ENCODE data around the gene AXIN1.

DNA sequence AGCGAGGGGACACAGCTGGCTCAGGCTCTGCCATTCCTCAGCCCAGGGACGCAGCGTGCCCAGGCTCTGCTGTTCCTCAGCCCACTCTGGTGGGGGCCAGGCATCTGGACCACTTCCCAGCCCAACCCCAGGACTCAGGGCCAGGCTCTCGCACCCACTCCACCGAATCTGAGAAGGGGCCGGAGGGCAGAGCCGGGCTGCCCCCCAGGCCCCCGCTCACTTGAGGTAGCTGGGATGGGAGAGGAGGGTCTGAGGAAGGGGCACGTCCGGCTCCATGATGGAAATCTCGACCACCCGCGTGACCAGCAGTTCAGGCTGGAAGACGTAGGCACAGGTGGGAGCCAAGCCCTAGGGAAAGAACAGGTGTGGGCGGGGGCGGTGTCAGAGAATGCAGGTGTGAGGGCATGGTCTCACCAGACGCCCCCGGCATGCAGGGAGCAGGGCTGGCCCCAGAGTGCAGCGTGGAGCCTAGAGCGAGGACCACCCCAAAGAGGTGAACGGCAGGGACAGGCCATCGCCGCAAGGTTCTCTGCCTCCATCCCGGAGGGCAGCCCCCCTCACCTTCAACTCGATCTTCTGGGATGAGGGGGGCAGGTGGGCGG, 24.4 kb upstream of the AXIN1 start:
- TF ChIP-seq, protein P1, sequence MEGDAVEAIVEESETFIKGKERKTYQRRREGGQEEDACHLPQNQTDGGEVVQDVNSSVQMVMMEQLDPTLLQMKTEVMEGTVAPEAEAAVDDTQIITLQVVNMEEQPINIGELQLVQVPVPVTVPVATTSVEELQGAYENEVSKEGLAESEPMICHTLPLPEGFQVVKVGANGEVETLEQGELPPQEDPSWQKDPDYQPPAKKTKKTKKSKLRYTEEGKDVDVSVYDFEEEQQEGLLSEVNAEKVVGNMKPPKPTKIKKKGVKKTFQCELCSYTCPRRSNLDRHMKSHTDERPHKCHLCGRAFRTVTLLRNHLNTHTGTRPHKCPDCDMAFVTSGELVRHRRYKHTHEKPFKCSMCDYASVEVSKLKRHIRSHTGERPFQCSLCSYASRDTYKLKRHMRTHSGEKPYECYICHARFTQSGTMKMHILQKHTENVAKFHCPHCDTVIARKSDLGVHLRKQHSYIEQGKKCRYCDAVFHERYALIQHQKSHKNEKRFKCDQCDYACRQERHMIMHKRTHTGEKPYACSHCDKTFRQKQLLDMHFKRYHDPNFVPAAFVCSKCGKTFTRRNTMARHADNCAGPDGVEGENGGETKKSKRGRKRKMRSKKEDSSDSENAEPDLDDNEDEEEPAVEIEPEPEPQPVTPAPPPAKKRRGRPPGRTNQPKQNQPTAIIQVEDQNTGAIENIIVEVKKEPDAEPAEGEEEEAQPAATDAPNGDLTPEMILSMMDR (IDR thresholded peaks at IDR 0.05; ENCODE audit: extremely low read depth in 1 of 2, insufficient read depth in 1 of 2, low read depth in 1 of 2, low read length in 2 of 2), result no peak
- TF ChIP-seq MYC (IDR thresholded peaks at IDR 0.05; ENCODE audit: low read depth, low read length), result no peak
- no peak for TF ChIP-seq EZH2 (IDR thresholded peaks at IDR 0.05; ENCODE audit: borderline replicate concordance, low read depth, low read length, severe bottlenecking)
- no peak for TF ChIP-seq FOS (IDR thresholded peaks at IDR 0.05; ENCODE audit: borderline replicate concordance, insufficient read depth, low read length)
- TF ChIP-seq, protein P2, sequence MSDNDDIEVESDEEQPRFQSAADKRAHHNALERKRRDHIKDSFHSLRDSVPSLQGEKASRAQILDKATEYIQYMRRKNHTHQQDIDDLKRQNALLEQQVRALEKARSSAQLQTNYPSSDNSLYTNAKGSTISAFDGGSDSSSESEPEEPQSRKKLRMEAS (IDR thresholded peaks at IDR 0.05; ENCODE audit: insufficient read depth, insufficient read length), result no peak
- no peak for TF ChIP-seq JUN (IDR thresholded peaks at IDR 0.05; ENCODE audit: borderline replicate concordance, insufficient read depth, insufficient read length, low read depth)
- TF ChIP-seq POLR2AphosphoS5 (IDR thresholded peaks at IDR 0.05; ENCODE audit: insufficient read depth, low read depth, low read length), result no peak

Measured in endothelial cell of umbilical vein (primary cell).